T-cell (primary cell): ENCODE measurements around the gene CLASRP. TPM values are rescaled to one million over a fixed set of nuclear protein-coding genes. Genes with fewer than 3 reads are reported as not detected.

Source experiments
- ATAC-seq, 4 experiments: fragments of 200-7000 bp in 3 of 4; fragments of 150-1000 bp in 1 of 4; cut with Tn5 transposase; replicated peaks in 1 of 4; 1 replicate in 3 of 4; 2 replicates in 1 of 4; pipeline ENCODE4 v1.10.0; 2021; ENCODE audit warnings: moderate library complexity in 3 of 4, mild to moderate bottlenecking in 2 of 4, moderate number of reproducible peaks in 1 of 4
- CTCF ChIA-PET, 2 donors: fragments of 300-600 bp; sonication (Branson Sonifier 250); formaldehyde crosslinking; loops; one replicate each; lab custom pipeline; 2022; ENCODE audit warnings: antibody characterized with exemption in 2 of 2; lab: Charles Lee
- POLR2A ChIA-PET, 2 donors: fragments of 300-600 bp; sonication (Branson Sonifier 250); formaldehyde crosslinking; loops; one replicate each; lab custom pipeline; 2022; ENCODE audit warnings: antibody characterized with exemption in 2 of 2; lab: Charles Lee
- DNase-seq, 35 experiments: peaks; one replicate each; pipeline versions ENCODE4 v3.0.0 to v3.0.0-alpha.2; 2013 to 2023
- H3K27ac ChIP-seq: one replicate; pipeline ENCODE4 v1.5.1; 2013; ENCODE audit warnings: low read length
- H3K27me3 ChIP-seq, 2 experiments: replicated peaks in 1 of 2; 1 replicate in 1 of 2; 2 replicates in 1 of 2; pipeline versions ENCODE4 v1.6.1 to v1.7.0; 2013; ENCODE audit warnings: low read length in 1 of 2, mixed read lengths in 1 of 2; ENCODE audit not compliant: control insufficient read depth in 2 of 2, insufficient read depth in 2 of 2; ENCODE audit errors: extremely low read depth in 1 of 2
- H3K36me3 ChIP-seq, 2 donors: 1 replicate in 1 of 2; 2 replicates in 1 of 2; pipeline versions ENCODE4 v1.6.1 to v1.7.0; 2013; ENCODE audit warnings: low read length in 1 of 2; ENCODE audit not compliant: control insufficient read depth in 2 of 2, insufficient read depth in 1 of 2; ENCODE audit errors: extremely low read depth in 1 of 2
- H3K4me1 ChIP-seq, 2 experiments: 1 replicate in 1 of 2; 2 replicates in 1 of 2; pipeline versions ENCODE4 v1.6.1 to v1.7.0; 2013; ENCODE audit warnings: low read length in 2 of 2, mixed read lengths in 1 of 2; ENCODE audit not compliant: insufficient read depth in 2 of 2, control insufficient read depth in 1 of 2; ENCODE audit errors: extremely low read depth in 1 of 2
- H3K4me3 ChIP-seq, 2 donors: 1 replicate in 1 of 2; 2 replicates in 1 of 2; pipeline versions ENCODE4 v1.5.1 to v1.7.0; 2013; ENCODE audit warnings: mild to moderate bottlenecking in 2 of 2, low read length in 1 of 2, moderate library complexity in 1 of 2; ENCODE audit not compliant: control insufficient read depth in 1 of 2; ENCODE audit errors: extremely low read depth in 1 of 2
- H3K9me3 ChIP-seq: 2 replicates; pipeline ENCODE4 v1.7.0; 2013
- H3K27ac Mint-ChIP-seq, 2 donors: one replicate each; pipeline ENCODE4 v1.8.0; 2020 to 2021; ENCODE audit warnings: mild to moderate bottlenecking in 2 of 2, mixed read lengths in 2 of 2
- H3K27me3 Mint-ChIP-seq, 2 donors: one replicate each; pipeline ENCODE4 v1.8.0; 2021 to 2022; ENCODE audit warnings: mixed read lengths in 2 of 2
- H3K36me3 Mint-ChIP-seq: one replicate; pipeline ENCODE4 v1.8.0; 2021; ENCODE audit warnings: mixed read lengths
- H3K4me1 Mint-ChIP-seq, 3 donors: one replicate each; pipeline ENCODE4 v1.8.0; 2020 to 2022; ENCODE audit warnings: mixed read lengths in 3 of 3, mild to moderate bottlenecking in 1 of 3
- H3K4me3 Mint-ChIP-seq, 3 donors: one replicate each; pipeline ENCODE4 v1.8.0; 2020 to 2022; ENCODE audit warnings: mild to moderate bottlenecking in 3 of 3, mixed read lengths in 3 of 3, moderate library complexity in 3 of 3
- H3K9me3 Mint-ChIP-seq, 3 donors: one replicate each; pipeline ENCODE4 v1.8.0; 2020 to 2022; ENCODE audit warnings: mixed read lengths in 3 of 3
- WGBS: methylation state at CpG from one replicate; pipeline ENCODE4 v1.1.5; 2013; ENCODE audit warnings: missing lambda C conversion rate; ENCODE audit not compliant: insufficient coverage; 5-methylcytosine and 5-hydroxymethylcytosine counted together
- total RNA-seq, 35 experiments: library from RNA in 6 of 35; stranded (reverse) in 6 of 35; fragments of 120-200 nt in 1 of 35; gene quantifications; one replicate each; pipeline versions ENCODE4 v1.2.1 to v1.2.4 and lab custom pipeline; 2013 to 2026

CLASRP gene
- total RNA-seq, 5 donors from 2014 or later (not counting 1 experiment from before 2014, with no cell fraction given): 141 to 153 (median 149) TPM

- 93% methylated on average over 5 of the region's 12 CpGs for WGBS
- no peak overlapping the region for H3K27ac Mint-ChIP-seq
- H3K36me3 Mint-ChIP-seq: no peaks in the 10 kb centered on the region
- Histone ChIP-seq H3K36me3 (peaks cover 0 to 3% of the 10 kb centered on the region in 2 donors), H3K4me1 (peaks cover 21 to 35% of the 10 kb centered on the region in 2 experiments), H3K27me3 (no peaks in the 10 kb centered on the region), H3K27ac (no peak overlapping the region), H3K4me3 (no peak overlapping the region), H3K9me3 (no peaks in the 10 kb centered on the region)
- H3K9me3 Mint-ChIP-seq: no peaks in the 10 kb centered on the region
- DNase-seq (no peak), ATAC-seq (no peak)
- POLR2A ChIA-PET: interaction anchor here in 1 of 2 donors (0.5 kb wide), 1 partner anchor 41 kb away, joined by 6 read pairs; no protein-coding TSS in a partner anchor
- H3K4me1 Mint-ChIP-seq: peaks cover 39 to 42% (median 42%) of the 10 kb centered on the region in 3 donors
- no peak overlapping the region for H3K4me3 Mint-ChIP-seq
- no peaks in the 10 kb centered on the region for H3K27me3 Mint-ChIP-seq
- CTCF ChIA-PET: no interaction called here
Measured at GRCh38 chr19:45107621-45108150, 68.8 kb downstream of the CLASRP start.

- Mint-ChIP-seq H3K36me3 (no peaks in the 10 kb centered on the region), H3K27ac (no peak overlapping the region), H3K4me1 (peaks cover 22 to 27% (median 24%) of the 10 kb centered on the region in 3 donors), H3K27me3 (no peaks in the 10 kb centered on the region), H3K9me3 (no peaks in the 10 kb centered on the region), H3K4me3 (no peak overlapping the region)
- no peaks in the 10 kb centered on the region for H3K27me3 ChIP-seq
- no peak for ATAC-seq
- no peak overlapping the region for H3K27ac ChIP-seq
- POLR2A ChIA-PET: no interaction called here
- CTCF ChIA-PET: no interaction called here
- no peak overlapping the region for H3K4me3 ChIP-seq
- no peak for DNase-seq
- peaks cover 0 to 3% of the 10 kb centered on the region in 2 donors for H3K36me3 ChIP-seq
- peaks cover 4 to 17% of the 10 kb centered on the region in 2 experiments for H3K4me1 ChIP-seq
- H3K9me3 ChIP-seq: no peaks in the 10 kb centered on the region
- WGBS: 69% methylated on average over 3 of the region's 5 CpGs
Measured at GRCh38 chr19:45110851-45111266, 72.0 kb downstream of the CLASRP start.

GRCh38 chr19:45112111-45112827 is 73.4 kb downstream of the CLASRP start:
- Mint-ChIP-seq H3K4me3 (no peak overlapping the region), H3K27ac (no peak overlapping the region), H3K9me3 (no peaks in the 10 kb centered on the region), H3K36me3 (no peaks in the 10 kb centered on the region), H3K27me3 (no peaks in the 10 kb centered on the region), H3K4me1 (peaks cover 35 to 39% (median 38%) of the 10 kb centered on the region in 3 donors)
- CTCF ChIA-PET: interaction anchor here in 1 of 2 donors (0.7 to 1.0 kb wide), 2 partner anchors 13 to 81 kb away, joined by 3 read pairs; no protein-coding TSS in a partner anchor
- Histone ChIP-seq H3K9me3 (no peaks in the 10 kb centered on the region), H3K4me3 (no peak overlapping the region), H3K36me3 (peaks cover 0 to 3% of the 10 kb centered on the region in 2 donors), H3K4me1 (peaks cover 10 to 31% of the 10 kb centered on the region in 2 experiments), H3K27ac (no peak overlapping the region), H3K27me3 (no peaks in the 10 kb centered on the region)
- ATAC-seq (no peak), DNase-seq (no peak)
- POLR2A ChIA-PET: no interaction called here
- 88% methylated on average over 8 of the region's 11 CpGs for whole genome bisulfite sequencing

- Mint-ChIP-seq H3K36me3 (no peaks in the 10 kb centered on the region), H3K27ac (no peak overlapping the region), H3K27me3 (no peaks in the 10 kb centered on the region), H3K9me3 (no peaks in the 10 kb centered on the region), H3K4me1 (peaks cover 41 to 53% (median 49%) of the 10 kb centered on the region in 3 donors), H3K4me3 (no peak overlapping the region)
- no peak for ATAC-seq
- Histone ChIP-seq H3K27me3 (no peaks in the 10 kb centered on the region), H3K9me3 (no peaks in the 10 kb centered on the region), H3K27ac (no peak overlapping the region), H3K4me3 (no peak overlapping the region), H3K4me1 (peaks cover 21 to 45% of the 10 kb centered on the region in 2 experiments), H3K36me3 (peaks cover 0 to 3% of the 10 kb centered on the region in 2 donors)
- no peak for DNase-seq
- ChIA-PET CTCF (interaction anchor here in 1 of 2 donors (1.0 kb wide), 1 partner anchor 11 kb away, joined by 3 read pairs; no protein-coding TSS in a partner anchor), POLR2A (no interaction called here)
- 81% methylated on average over 4 of the region's 9 CpGs for WGBS
Measured at GRCh38 chr19:45113628-45114027, 74.8 kb downstream of the CLASRP start.

GRCh38 chr19:45114116-45114515 is 75.3 kb downstream of the CLASRP start:
- H3K4me1 Mint-ChIP-seq: peaks cover 44 to 55% (median 50%) of the 10 kb centered on the region in 3 donors
- H3K4me3 Mint-ChIP-seq: no peak overlapping the region
- H3K36me3 Mint-ChIP-seq: no peaks in the 10 kb centered on the region
- 77% methylated on average over 2 of the region's 4 CpGs for WGBS
- no peak for DNase-seq
- H3K27ac Mint-ChIP-seq: no peak overlapping the region
- ChIA-PET POLR2A (no interaction called here), CTCF (no interaction called here)
- H3K27ac ChIP-seq: no peak overlapping the region
- no peaks in the 10 kb centered on the region for H3K9me3 ChIP-seq
- no peak overlapping the region for H3K4me3 ChIP-seq
- H3K4me1 ChIP-seq: peaks cover 21 to 49% of the 10 kb centered on the region in 2 experiments
- peaks cover 0 to 3% of the 10 kb centered on the region in 2 donors for H3K36me3 ChIP-seq
- no peak for ATAC-seq
- H3K27me3 Mint-ChIP-seq: no peaks in the 10 kb centered on the region
- H3K27me3 ChIP-seq: no peaks in the 10 kb centered on the region
- no peaks in the 10 kb centered on the region for H3K9me3 Mint-ChIP-seq

- H3K27me3 Mint-ChIP-seq: no peaks in the 10 kb centered on the region
- CTCF ChIA-PET: no interaction called here
Measured at GRCh38 chr19:45115809-45116615, 77.2 kb downstream of the CLASRP start.

More at GRCh38 chr19:45115809-45116615, 77.2 kb downstream of the CLASRP start:
- POLR2A ChIA-PET: no interaction called here
- no peaks in the 10 kb centered on the region for H3K9me3 ChIP-seq
- peaks cover 0 to 3% of the 10 kb centered on the region in 2 donors for H3K36me3 ChIP-seq
- Mint-ChIP-seq H3K27ac (peak overlapping the region in 1 of 2 donors; percentile 28), H3K4me3 (peak overlapping the region in 2 of 3 donors; percentile 13 to 72), H3K9me3 (no peaks in the 10 kb centered on the region), H3K36me3 (no peaks in the 10 kb centered on the region), H3K4me1 (peaks cover 56 to 67% (median 63%) of the 10 kb centered on the region in 3 donors)
- H3K27ac ChIP-seq: no peak overlapping the region
- ATAC-seq (no peak), DNase-seq (no peak)
- 88% methylated on average over 14 of the region's 21 CpGs for WGBS
- no peaks in the 10 kb centered on the region for H3K27me3 ChIP-seq
- peaks cover 21 to 53% of the 10 kb centered on the region in 2 experiments for H3K4me1 ChIP-seq
- no peak overlapping the region for H3K4me3 ChIP-seq
